B cell (primary cell): ENCODE results near the gene TSPAN32. TPM values are rescaled to one million over a fixed set of nuclear protein-coding genes. Genes with fewer than 3 reads are reported as not detected.

Experiments used
- ATAC-seq: fragments of 200-7000 bp; cut with Tn5 transposase; one replicate; pipeline ENCODE4 v1.10.0; 2021; ENCODE audit warnings: low read depth, mild to moderate bottlenecking, moderate number of reproducible peaks, moderate library complexity
- CTCF ChIA-PET: fragments of 350-600 bp; sonication (Branson Sonifier 250); formaldehyde crosslinking; loops from one replicate; lab custom pipeline; 2021; ENCODE audit warnings: antibody characterized with exemption, inconsistent platforms; lab: Charles Lee
- POLR2A ChIA-PET: fragments of 350-600 bp; sonication (Branson Sonifier 250); formaldehyde crosslinking; loops from one replicate; lab custom pipeline; 2021; ENCODE audit warnings: antibody characterized with exemption; lab: Charles Lee
- DNase-seq: peaks from one replicate; pipeline ENCODE4 v3.0.0; 2013
- H2AFZ ChIP-seq: 2 replicates; pipeline ENCODE4 v1.6.1; 2012; ENCODE audit warnings: mild to moderate bottlenecking, low read depth, low read length; ENCODE audit not compliant: insufficient read depth, poor library complexity, severe bottlenecking
- H3K27ac ChIP-seq, 2 donors: 1 replicate in 1 of 2; 2 replicates in 1 of 2; pipeline ENCODE4 v1.5.1; 2012 to 2013; ENCODE audit warnings: low read length in 2 of 2, mild to moderate bottlenecking in 2 of 2, moderate library complexity in 1 of 2
- H3K27me3 ChIP-seq, 4 experiments: fragments of 200-600 bp in 1 of 4; sonication (generic) in 1 of 4; replicated peaks in 1 of 4; 1 replicate in 2 of 4; 2 replicates in 2 of 4; pipeline versions ENCODE4 v1.6.1 to v1.7.0; 2013 to 2016; ENCODE audit warnings: low read length in 3 of 4, mild to moderate bottlenecking in 2 of 4, mixed read lengths in 1 of 4, moderate library complexity in 1 of 4; ENCODE audit not compliant: insufficient read depth in 4 of 4, control insufficient read depth in 3 of 4; ENCODE audit errors: control extremely low read depth in 1 of 4
- H3K36me3 ChIP-seq, 2 experiments: replicated peaks in 1 of 2; 1 replicate in 1 of 2; 2 replicates in 1 of 2; pipeline versions ENCODE4 v1.6.1 to v1.7.1; 2013; ENCODE audit warnings: low read length in 1 of 2; ENCODE audit not compliant: insufficient read depth in 2 of 2, control insufficient read depth in 1 of 2; ENCODE audit errors: control extremely low read depth in 1 of 2, extremely low read depth in 1 of 2
- H3K4me1 ChIP-seq, 2 donors: fragments of 200-600 bp in 1 of 2; sonication (generic) in 1 of 2; 1 replicate in 1 of 2; 2 replicates in 1 of 2; pipeline versions ENCODE4 v1.5.1 to v1.6.1; 2013 to 2017; ENCODE audit warnings: low read length in 2 of 2; ENCODE audit not compliant: control insufficient read depth in 2 of 2, insufficient read depth in 2 of 2
- H3K4me2 ChIP-seq: replicated peaks from 2 replicates; pipeline ENCODE3; 2012; ENCODE audit warnings: mild to moderate bottlenecking, low read depth, low read length; ENCODE audit not compliant: poor library complexity, severe bottlenecking
- H3K4me3 ChIP-seq, 5 experiments: fragments of 200-600 bp in 1 of 5; sonication (generic) in 1 of 5; 1 replicate in 3 of 5; 2 replicates in 2 of 5; pipeline versions ENCODE4 v1.5.1 to v1.7.0; 2011 to 2016; ENCODE audit warnings: low read length in 4 of 5, mild to moderate bottlenecking in 4 of 5, low read depth in 2 of 5, control low read depth in 1 of 5, moderate library complexity in 1 of 5; ENCODE audit not compliant: insufficient read depth in 1 of 5; ENCODE audit errors: control extremely low read depth in 1 of 5, extremely low read depth in 1 of 5
- H3K79me2 ChIP-seq: fragments of 200-600 bp; sonication (generic); one replicate; pipeline ENCODE4 v1.6.0; 2016; ENCODE audit warnings: low read length; ENCODE audit not compliant: control insufficient read depth, insufficient read depth
- H3K9ac ChIP-seq: fragments of 200-600 bp; sonication (generic); 2 replicates; pipeline ENCODE4 v1.6.1; 2017; ENCODE audit warnings: mild to moderate bottlenecking, low read length, moderate library complexity
- H3K9me3 ChIP-seq, 3 donors: one replicate each; pipeline versions ENCODE4 v1.6.1 to v1.7.1; 2013; ENCODE audit warnings: low read length in 2 of 3; ENCODE audit not compliant: control insufficient read depth in 2 of 3, insufficient read depth in 1 of 3; ENCODE audit errors: control extremely low read depth in 1 of 3
- H4K20me1 ChIP-seq: 2 replicates; pipeline ENCODE4 v1.6.0; 2012; ENCODE audit warnings: mild to moderate bottlenecking, low read length; ENCODE audit not compliant: insufficient read depth, control insufficient read depth, poor library complexity, severe bottlenecking
- H3K27ac Mint-ChIP-seq: one replicate; pipeline ENCODE4 v1.8.0; 2021; ENCODE audit warnings: mixed read lengths
- H3K27me3 Mint-ChIP-seq: one replicate; pipeline ENCODE4 v1.8.0; 2021; ENCODE audit warnings: mixed read lengths
- H3K4me1 Mint-ChIP-seq: one replicate; pipeline ENCODE4 v1.8.0; 2021; ENCODE audit warnings: mixed read lengths
- H3K4me3 Mint-ChIP-seq: one replicate; pipeline ENCODE4 v1.8.0; 2021; ENCODE audit warnings: mixed read lengths
- H3K9me3 Mint-ChIP-seq: one replicate; pipeline ENCODE4 v1.8.0; 2022; ENCODE audit warnings: mixed read lengths; ENCODE audit not compliant: insufficient read depth
- EZH2 ChIP-seq: IDR thresholded peaks from 2 replicates; pipeline ENCODE4 v1.6.1; 2012; ENCODE audit warnings: borderline replicate concordance, low read depth, mild to moderate bottlenecking, moderate library complexity, low read length; ENCODE audit not compliant: insufficient read depth, poor library complexity, severe bottlenecking
- WGBS: methylation state at CpG from one replicate; pipeline ENCODE4 v1.1.5; 2013; ENCODE audit warnings: missing lambda C conversion rate; ENCODE audit not compliant: insufficient coverage; 5-methylcytosine and 5-hydroxymethylcytosine counted together
- intact Hi-C: fragments of 100-400 bp; cut with micrococcal nuclease; formaldehyde crosslinking; loops from one replicate; pipeline ENCODE4 v1.10.0; 2022
- polyA plus RNA-seq: library from polyadenylated mRNA; depleted of rRNA; stranded (reverse); fragments of >200 nt; gene quantifications from 2 replicates; pipeline ENCODE4 v1.2.3, GENCODE V29; 2012
- total RNA-seq, 2 donors: library from RNA; stranded (reverse); fragments of 120-200 nt in 1 of 2; gene quantifications; 1 replicate in 1 of 2; 2 replicates in 1 of 2; pipeline versions ENCODE4 v1.2.3 to v1.2.4, GENCODE V29; 2013 to 2022
- TF ChIP-seq, protein P1 (sequence below): fragments of 200-600 bp; IDR thresholded peaks from one replicate; pipeline ENCODE4 v1.8.0; 2022; ENCODE audit warnings: antibody characterized with exemption, mild to moderate bottlenecking

The TSPAN32 gene
- total and polyA plus RNA-seq, 2 donors (not counting 1 experiment from before 2014, with no cell fraction given), result 22.2 to 75.9 TPM

DNA sequence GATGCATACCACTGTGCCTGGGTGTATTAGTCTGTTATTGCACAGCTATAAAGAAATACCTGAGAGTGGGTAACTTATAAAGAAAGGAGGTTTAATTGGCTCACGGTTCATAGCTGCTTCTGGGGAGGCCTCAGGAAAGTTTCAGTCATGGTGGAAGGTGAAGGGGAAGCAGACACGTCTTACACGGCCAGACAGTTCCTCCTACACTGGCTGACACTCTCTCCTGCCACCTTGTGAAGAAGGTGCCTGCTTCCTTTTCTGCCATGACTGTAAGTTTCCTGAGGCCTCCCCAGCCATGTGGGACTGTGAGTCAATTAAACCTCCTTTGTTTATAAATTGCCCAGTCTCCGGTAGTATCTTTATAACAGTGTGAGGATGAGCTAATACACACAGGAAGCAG, 41.7 kb downstream of the TSPAN32 start:
- H3K4me1 ChIP-seq, result no peaks in the 10 kb centered on the region
- no peak overlapping the region for H3K4me3 Mint-ChIP-seq
- no peak overlapping the region for H2AFZ ChIP-seq
- no peaks in the 10 kb centered on the region for H3K27me3 Mint-ChIP-seq
- 82% methylated on average over 4 of the region's 4 CpGs for WGBS
- no peak overlapping the region for H3K9ac ChIP-seq
- H3K4me3 ChIP-seq, result no peak overlapping the region
- no peak for DNase-seq
- TF ChIP-seq EZH2, result no peak
- TF ChIP-seq, protein P1, sequence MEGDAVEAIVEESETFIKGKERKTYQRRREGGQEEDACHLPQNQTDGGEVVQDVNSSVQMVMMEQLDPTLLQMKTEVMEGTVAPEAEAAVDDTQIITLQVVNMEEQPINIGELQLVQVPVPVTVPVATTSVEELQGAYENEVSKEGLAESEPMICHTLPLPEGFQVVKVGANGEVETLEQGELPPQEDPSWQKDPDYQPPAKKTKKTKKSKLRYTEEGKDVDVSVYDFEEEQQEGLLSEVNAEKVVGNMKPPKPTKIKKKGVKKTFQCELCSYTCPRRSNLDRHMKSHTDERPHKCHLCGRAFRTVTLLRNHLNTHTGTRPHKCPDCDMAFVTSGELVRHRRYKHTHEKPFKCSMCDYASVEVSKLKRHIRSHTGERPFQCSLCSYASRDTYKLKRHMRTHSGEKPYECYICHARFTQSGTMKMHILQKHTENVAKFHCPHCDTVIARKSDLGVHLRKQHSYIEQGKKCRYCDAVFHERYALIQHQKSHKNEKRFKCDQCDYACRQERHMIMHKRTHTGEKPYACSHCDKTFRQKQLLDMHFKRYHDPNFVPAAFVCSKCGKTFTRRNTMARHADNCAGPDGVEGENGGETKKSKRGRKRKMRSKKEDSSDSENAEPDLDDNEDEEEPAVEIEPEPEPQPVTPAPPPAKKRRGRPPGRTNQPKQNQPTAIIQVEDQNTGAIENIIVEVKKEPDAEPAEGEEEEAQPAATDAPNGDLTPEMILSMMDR, result no peak
- H3K9me3 ChIP-seq, result peaks cover 0 to 25% (median 7%) of the 10 kb centered on the region in 3 donors
- peaks cover 4% of the 10 kb centered on the region for H3K9me3 Mint-ChIP-seq
- ATAC-seq, result no peak
- no peak overlapping the region for H3K27ac ChIP-seq
- intact Hi-C loops, result no loop called here
- H3K27me3 ChIP-seq, result no peaks in the 10 kb centered on the region
- peaks cover 4% of the 10 kb centered on the region for H3K4me1 Mint-ChIP-seq
- H3K36me3 ChIP-seq, result no peaks in the 10 kb centered on the region
- no peak overlapping the region for H3K27ac Mint-ChIP-seq
- H4K20me1 ChIP-seq, result no peaks in the 10 kb centered on the region
- H3K79me2 ChIP-seq, result no peaks in the 10 kb centered on the region
- POLR2A ChIA-PET, result no interaction called here
- H3K4me2 ChIP-seq, result no peak overlapping the region
- CTCF ChIA-PET, result interaction anchor here (1.4 kb wide), 1 partner anchor 19 kb away, joined by 4 read pairs; no protein-coding TSS in a partner anchor

DNA sequence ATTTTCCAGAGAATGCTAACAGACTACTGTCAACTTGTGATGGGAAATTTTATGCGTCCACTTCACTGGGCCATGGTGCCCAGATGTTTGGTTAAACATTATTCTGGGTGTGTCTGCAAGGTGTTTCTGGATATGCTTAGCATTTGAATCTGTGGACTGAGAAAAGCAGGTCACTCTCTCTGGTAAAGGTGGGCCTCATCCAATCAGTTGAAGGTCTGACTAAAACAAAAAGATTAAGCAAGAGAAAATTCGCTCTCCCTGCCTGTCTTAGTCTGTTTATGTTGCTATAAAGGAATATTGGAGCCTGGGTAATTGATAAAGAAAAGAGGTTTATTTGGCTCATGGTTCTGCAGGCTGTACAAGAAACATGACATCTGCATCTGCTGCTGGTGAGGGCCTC, 43.2 kb downstream of the TSPAN32 start:
- no peaks in the 10 kb centered on the region for H3K36me3 ChIP-seq
- Mint-ChIP-seq H3K4me1 (no peaks in the 10 kb centered on the region), H3K9me3 (peaks cover 9% of the 10 kb centered on the region), H3K27me3 (no peaks in the 10 kb centered on the region), H3K27ac (no peak overlapping the region), H3K4me3 (no peak overlapping the region)
- intact Hi-C loops, result no loop called here
- no peak overlapping the region for H3K4me3 ChIP-seq
- no peaks in the 10 kb centered on the region for H3K27me3 ChIP-seq
- H3K4me1 ChIP-seq, result no peaks in the 10 kb centered on the region
- no peak for ATAC-seq
- H2AFZ ChIP-seq, result no peak overlapping the region
- TF ChIP-seq, protein P1, result no peak
- no peak for TF ChIP-seq EZH2
- H3K79me2 ChIP-seq, result no peaks in the 10 kb centered on the region
- no peak overlapping the region for H3K27ac ChIP-seq
- H3K9me3 ChIP-seq, result peaks cover 0 to 33% (median 17%) of the 10 kb centered on the region in 3 donors
- WGBS, result 85% methylated on average over 2 of the region's 2 CpGs
- H3K4me2 ChIP-seq, result no peak overlapping the region
- POLR2A ChIA-PET, result no interaction called here
- no peak for DNase-seq
- H3K9ac ChIP-seq, result no peak overlapping the region
- CTCF ChIA-PET, result interaction anchor here (0.8 kb wide), 1 partner anchor 76 kb away, joined by 3 read pairs; no protein-coding TSS in a partner anchor
- no peaks in the 10 kb centered on the region for H4K20me1 ChIP-seq
